ENCODE data around the gene IL3RA.

Gene IL3RA

GRCh38 chrX:1412551-1413161 lies 76.1 kb downstream of the IL3RA start:
- in situ Hi-C loops (cut with MboI; ENCODE audit: low sequenced_read_pairs, unreplicated experiment): no loop called here

GRCh38 chrX:1416327-1416784 lies 79.8 kb downstream of the IL3RA start:
- in situ Hi-C loops (cut with MboI; ENCODE audit: low sequenced_read_pairs, unreplicated experiment): no loop called here
- TF ChIP-seq CTCF (IDR thresholded peaks at IDR 0.05; ENCODE audit: borderline replicate concordance, control extremely low read depth, extremely low read depth, insufficient read depth, missing control alignments): no peak
- no peak for DNase-seq (ENCODE audit: low spot score)

More at GRCh38 chrX:1412551-1413161, 76.1 kb downstream of the IL3RA start:
- peak; percentile 13 for DNase-seq (ENCODE audit: low spot score)
- TF ChIP-seq CTCF (IDR thresholded peaks at IDR 0.05; ENCODE audit: borderline replicate concordance, control extremely low read depth, extremely low read depth, insufficient read depth, missing control alignments): no peak

- no peak for TF ChIP-seq CTCF (IDR thresholded peaks at IDR 0.05; ENCODE audit: borderline replicate concordance, control extremely low read depth, extremely low read depth, insufficient read depth, missing control alignments)
Observed at GRCh38 chrX:1416965-1417760, 80.6 kb downstream of the IL3RA start.

GRCh38 chrX:1417921-1418771 lies 81.6 kb downstream of the IL3RA start:
- TF ChIP-seq CTCF (IDR thresholded peaks at IDR 0.05; ENCODE audit: borderline replicate concordance, control extremely low read depth, extremely low read depth, insufficient read depth, missing control alignments): no peak
- DNase-seq (ENCODE audit: low spot score): no peak
- in situ Hi-C loops (cut with MboI; ENCODE audit: low sequenced_read_pairs, unreplicated experiment): no loop called here

More at GRCh38 chrX:1416965-1417760, 80.6 kb downstream of the IL3RA start:
- DNase-seq (ENCODE audit: low spot score): no peak
- in situ Hi-C loops (cut with MboI; ENCODE audit: low sequenced_read_pairs, unreplicated experiment): no loop called here

- no peak for DNase-seq (ENCODE audit: low spot score)
- TF ChIP-seq CTCF (IDR thresholded peaks at IDR 0.05; ENCODE audit: borderline replicate concordance, control extremely low read depth, extremely low read depth, insufficient read depth, missing control alignments): no peak
- in situ Hi-C loops (cut with MboI; ENCODE audit: low sequenced_read_pairs, unreplicated experiment): no loop called here
Observed at GRCh38 chrX:1418901-1419544, 82.4 kb downstream of the IL3RA start.

Data from GM13976 (cell line).